ENCODE results near the gene REX1BD. TPM values are rescaled to one million over a fixed set of nuclear protein-coding genes. Genes with fewer than 3 reads are reported as not detected.

Gene REX1BD
- total and polyA plus RNA-seq, 2 of the 4 experiments (the other 2 are of a cell fraction) = 14.2 to 44.6 TPM

DNA sequence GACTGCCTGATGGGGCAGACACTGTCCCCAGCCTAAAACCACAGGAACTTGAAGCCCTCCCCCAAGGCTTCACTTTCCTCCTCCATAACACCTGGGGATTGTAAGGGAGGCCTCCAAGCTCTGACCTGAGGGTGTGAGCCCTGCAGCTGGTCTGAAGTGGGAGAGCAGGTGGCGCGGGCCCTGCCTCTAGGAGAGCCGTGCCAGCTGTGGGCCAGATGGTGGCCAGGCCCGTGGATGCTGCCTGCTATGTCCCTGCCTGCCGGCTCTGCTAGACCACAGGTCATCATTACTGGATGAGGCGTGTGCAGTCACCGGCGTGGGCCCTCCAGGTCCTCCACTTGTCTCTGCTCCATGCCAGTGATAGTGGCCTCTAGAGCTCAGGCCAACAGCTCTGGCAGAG is 44.7 kb downstream of the REX1BD start:
- Histone ChIP-seq H2BK20ac (ENCODE audit: low read depth, low read length) (no peak overlapping the region), H3K4me2 (ENCODE audit: low read depth, low read length) (no peak overlapping the region), H3K27ac (ENCODE audit: insufficient read depth, low read length) (no peak overlapping the region), H4K8ac (ENCODE audit: low read depth in 2 of 2, low read length in 2 of 2) (no peak overlapping the region), H3K4me3 (ENCODE audit: insufficient read depth, low read depth, low read length) (no peak overlapping the region), H3K9ac (ENCODE audit: low read depth, low read length) (no peak overlapping the region), H2BK120ac (ENCODE audit: low read depth, low read length) (no peak overlapping the region), H2AK5ac (ENCODE audit: low read depth, low read length) (no peak overlapping the region), H2AFZ (replicated peaks; ENCODE audit: low read length, poor library complexity) (no peak overlapping the region), H3K36me3 (ENCODE audit: control insufficient read depth, insufficient read depth, low read length) (no peaks in the 10 kb centered on the region), H3K23ac (ENCODE audit: low read depth, low read length) (no peak overlapping the region), H3K9me1 (ENCODE audit: insufficient read depth, low read length) (peaks cover 11% of the 10 kb centered on the region; the same call in 1 of the 2 replicates), H3K14ac (replicated peaks; ENCODE audit: low read depth, low read length) (no peak overlapping the region), H3K9me3 (ENCODE audit: control insufficient read depth, insufficient read depth, low read length) (no peaks in the 10 kb centered on the region), H2BK5ac (ENCODE audit: low read depth, low read length, poor library complexity, severe bottlenecking) (no peak overlapping the region), H3K56ac (ENCODE audit: extremely low read depth, insufficient read depth, low read length) (no peak overlapping the region), H3K4ac (ENCODE audit: low read depth, low read length) (no peak overlapping the region), H3K18ac (ENCODE audit: low read depth, low read length) (no peak overlapping the region), H2BK15ac (ENCODE audit: low read depth, low read length) (no peak overlapping the region), H4K20me1 (ENCODE audit: insufficient read depth, low read length) (no peaks in the 10 kb centered on the region), H2AK9ac (replicated peaks; ENCODE audit: low read depth, low read length, poor library complexity) (no peak overlapping the region), H4K91ac (ENCODE audit: insufficient read depth, low read depth, low read length) (no peak overlapping the region), H3K79me1 (ENCODE audit: low read depth in 1 of 2, low read length in 2 of 2) (peaks cover 10 to 19% of the 10 kb centered on the region in 2 experiments), H3K4me1 (ENCODE audit: control insufficient read depth, insufficient read depth, low read length) (peaks cover 7% of the 10 kb centered on the region), H3K27me3 (ENCODE audit: control insufficient read depth, insufficient read depth, low read length) (peaks cover 5% of the 10 kb centered on the region; the same call in 1 of the 2 replicates), H4K5ac (ENCODE audit: low read depth, low read length) (no peak overlapping the region)
- dilution Hi-C loops (cut with HindIII; ENCODE audit: low sequenced_read_pairs, unreplicated experiment) = no loop called here
- no peak for TF ChIP-seq NFE2L2 (IDR thresholded peaks at IDR 0.05; ENCODE audit: low read depth, low read length)
- TF ChIP-seq, protein P1, sequence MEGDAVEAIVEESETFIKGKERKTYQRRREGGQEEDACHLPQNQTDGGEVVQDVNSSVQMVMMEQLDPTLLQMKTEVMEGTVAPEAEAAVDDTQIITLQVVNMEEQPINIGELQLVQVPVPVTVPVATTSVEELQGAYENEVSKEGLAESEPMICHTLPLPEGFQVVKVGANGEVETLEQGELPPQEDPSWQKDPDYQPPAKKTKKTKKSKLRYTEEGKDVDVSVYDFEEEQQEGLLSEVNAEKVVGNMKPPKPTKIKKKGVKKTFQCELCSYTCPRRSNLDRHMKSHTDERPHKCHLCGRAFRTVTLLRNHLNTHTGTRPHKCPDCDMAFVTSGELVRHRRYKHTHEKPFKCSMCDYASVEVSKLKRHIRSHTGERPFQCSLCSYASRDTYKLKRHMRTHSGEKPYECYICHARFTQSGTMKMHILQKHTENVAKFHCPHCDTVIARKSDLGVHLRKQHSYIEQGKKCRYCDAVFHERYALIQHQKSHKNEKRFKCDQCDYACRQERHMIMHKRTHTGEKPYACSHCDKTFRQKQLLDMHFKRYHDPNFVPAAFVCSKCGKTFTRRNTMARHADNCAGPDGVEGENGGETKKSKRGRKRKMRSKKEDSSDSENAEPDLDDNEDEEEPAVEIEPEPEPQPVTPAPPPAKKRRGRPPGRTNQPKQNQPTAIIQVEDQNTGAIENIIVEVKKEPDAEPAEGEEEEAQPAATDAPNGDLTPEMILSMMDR (conservative IDR thresholded peaks at IDR 0.05; ENCODE audit: low read depth, low read length) = no peak
- TF ChIP-seq RCOR1 (IDR thresholded peaks at IDR 0.05; ENCODE audit: insufficient replicate concordance, low read length) = no peak
- no peak for TF ChIP-seq BHLHE40 (IDR thresholded peaks at IDR 0.05; ENCODE audit: low read depth, low read length)
- no peak for TF ChIP-seq CEBPB (IDR thresholded peaks at IDR 0.05; ENCODE audit: low read depth, low read length)
- TF ChIP-seq MXI1 (IDR thresholded peaks at IDR 0.05; ENCODE audit: borderline replicate concordance, low read depth, low read length) = no peak
- TF ChIP-seq, protein P2, sequence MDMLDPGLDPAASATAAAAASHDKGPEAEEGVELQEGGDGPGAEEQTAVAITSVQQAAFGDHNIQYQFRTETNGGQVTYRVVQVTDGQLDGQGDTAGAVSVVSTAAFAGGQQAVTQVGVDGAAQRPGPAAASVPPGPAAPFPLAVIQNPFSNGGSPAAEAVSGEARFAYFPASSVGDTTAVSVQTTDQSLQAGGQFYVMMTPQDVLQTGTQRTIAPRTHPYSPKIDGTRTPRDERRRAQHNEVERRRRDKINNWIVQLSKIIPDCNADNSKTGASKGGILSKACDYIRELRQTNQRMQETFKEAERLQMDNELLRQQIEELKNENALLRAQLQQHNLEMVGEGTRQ (IDR thresholded peaks at IDR 0.05; ENCODE audit: low read depth, low read length) = no peak
- no peak for TF ChIP-seq POLR2A (IDR thresholded peaks at IDR 0.05; ENCODE audit: low read depth, low read length)
- TF ChIP-seq MAZ (IDR thresholded peaks at IDR 0.05; ENCODE audit: borderline replicate concordance, low read depth, low read length) = no peak
- no peak for TF ChIP-seq FOS (IDR thresholded peaks at IDR 0.05; ENCODE audit: low read depth, low read length)
- no peak for TF ChIP-seq MAFK (IDR thresholded peaks at IDR 0.05; ENCODE audit: low read depth, low read length)
- no peak for TF ChIP-seq RAD21 (IDR thresholded peaks at IDR 0.05; ENCODE audit: low read length)
- TF ChIP-seq, protein P3, sequence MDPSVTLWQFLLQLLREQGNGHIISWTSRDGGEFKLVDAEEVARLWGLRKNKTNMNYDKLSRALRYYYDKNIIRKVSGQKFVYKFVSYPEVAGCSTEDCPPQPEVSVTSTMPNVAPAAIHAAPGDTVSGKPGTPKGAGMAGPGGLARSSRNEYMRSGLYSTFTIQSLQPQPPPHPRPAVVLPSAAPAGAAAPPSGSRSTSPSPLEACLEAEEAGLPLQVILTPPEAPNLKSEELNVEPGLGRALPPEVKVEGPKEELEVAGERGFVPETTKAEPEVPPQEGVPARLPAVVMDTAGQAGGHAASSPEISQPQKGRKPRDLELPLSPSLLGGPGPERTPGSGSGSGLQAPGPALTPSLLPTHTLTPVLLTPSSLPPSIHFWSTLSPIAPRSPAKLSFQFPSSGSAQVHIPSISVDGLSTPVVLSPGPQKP (IDR thresholded peaks at IDR 0.05; ENCODE audit: borderline replicate concordance, low read depth, low read length) = no peak
- TF ChIP-seq CHD1 (IDR thresholded peaks at IDR 0.05; ENCODE audit: low read depth, low read length) = no peak
- TF ChIP-seq SMC3 (IDR thresholded peaks at IDR 0.05; ENCODE audit: low read depth, low read length) = no peak
- ChIA-PET CTCF (no interaction called here), POLR2A (ENCODE audit: unreplicated experiment) (no interaction called here)
- BruUV-seq (replicated peaks) = no TSS peak
- intact Hi-C loops (cut with micrococcal nuclease) = no loop called here
- in situ Hi-C loops (cut with MboI; ENCODE audit: low sequenced_read_pairs) = no loop called here
- ATAC-seq (ENCODE audit: low read depth) (no peak), DNase-seq (no peak)
- 68% methylated on average over 8 of the region's 8 CpGs; no CpG with 5 or more reads in 1 of the 2 experiments for WGBS, 2 experiments (ENCODE audit: extremely low coverage in 2 of 2, insufficient read length in 1 of 2)

All from IMR-90 (cell line).